GM19043 (cell line): ENCODE data around the gene LKAAEAR1.

Experiments used
- ATAC-seq: cut with Tn5 transposase; IDR thresholded peaks from one replicate; pipeline ENCODE4 v1.9.1; 2021; ENCODE audit warnings: low read depth; ENCODE audit not compliant: unreplicated experiment

The LKAAEAR1 gene

DNA sequence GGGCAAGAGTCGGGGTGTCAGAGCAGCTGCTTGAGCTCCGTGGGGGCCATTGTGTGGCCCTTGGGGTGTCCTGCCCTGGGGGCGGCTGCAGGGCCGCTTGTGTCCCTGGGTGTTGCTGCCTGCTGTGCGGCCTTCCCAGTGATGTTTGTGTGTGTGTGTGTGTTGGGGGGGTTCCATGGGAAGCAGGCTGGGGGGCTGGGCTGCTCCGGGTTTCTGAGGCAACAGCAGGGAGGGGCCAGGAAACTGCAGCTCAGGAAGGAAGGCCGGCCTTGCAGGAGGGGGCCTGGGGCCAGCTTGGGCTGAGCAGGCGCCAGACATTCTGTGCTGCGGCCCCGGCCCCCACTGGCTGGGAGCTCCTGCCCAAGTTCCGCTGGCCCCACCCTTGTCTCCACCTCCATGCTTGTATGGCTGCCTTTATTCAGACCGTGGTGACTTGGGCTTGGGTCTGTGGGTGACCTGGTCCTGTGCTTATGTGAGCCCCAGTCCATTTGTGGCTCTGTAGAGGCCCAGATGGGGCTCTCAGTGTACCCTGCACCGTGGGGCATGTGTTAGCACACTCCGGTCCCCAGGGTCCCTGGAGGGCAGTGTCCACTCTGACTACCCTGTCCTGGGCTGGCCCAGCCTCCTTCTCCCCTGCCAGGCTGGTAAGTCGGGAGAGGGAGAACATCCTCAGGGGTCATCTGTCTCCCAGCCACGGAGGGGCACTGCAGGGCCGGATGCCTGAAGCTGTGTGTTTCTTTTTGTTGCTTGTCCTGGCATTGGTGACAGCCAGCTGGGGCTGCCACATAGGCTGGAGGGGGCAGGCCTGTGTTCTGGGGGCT is 30.1 kb downstream of the LKAAEAR1 start:
- ATAC-seq = no peak

GRCh38 chr20:64052987-64053840 is 31.0 kb downstream of the LKAAEAR1 start:
- no peak for ATAC-seq

- ATAC-seq = no peak
Measured at GRCh38 chr20:64052326-64052722, 31.9 kb downstream of the LKAAEAR1 start.

DNA sequence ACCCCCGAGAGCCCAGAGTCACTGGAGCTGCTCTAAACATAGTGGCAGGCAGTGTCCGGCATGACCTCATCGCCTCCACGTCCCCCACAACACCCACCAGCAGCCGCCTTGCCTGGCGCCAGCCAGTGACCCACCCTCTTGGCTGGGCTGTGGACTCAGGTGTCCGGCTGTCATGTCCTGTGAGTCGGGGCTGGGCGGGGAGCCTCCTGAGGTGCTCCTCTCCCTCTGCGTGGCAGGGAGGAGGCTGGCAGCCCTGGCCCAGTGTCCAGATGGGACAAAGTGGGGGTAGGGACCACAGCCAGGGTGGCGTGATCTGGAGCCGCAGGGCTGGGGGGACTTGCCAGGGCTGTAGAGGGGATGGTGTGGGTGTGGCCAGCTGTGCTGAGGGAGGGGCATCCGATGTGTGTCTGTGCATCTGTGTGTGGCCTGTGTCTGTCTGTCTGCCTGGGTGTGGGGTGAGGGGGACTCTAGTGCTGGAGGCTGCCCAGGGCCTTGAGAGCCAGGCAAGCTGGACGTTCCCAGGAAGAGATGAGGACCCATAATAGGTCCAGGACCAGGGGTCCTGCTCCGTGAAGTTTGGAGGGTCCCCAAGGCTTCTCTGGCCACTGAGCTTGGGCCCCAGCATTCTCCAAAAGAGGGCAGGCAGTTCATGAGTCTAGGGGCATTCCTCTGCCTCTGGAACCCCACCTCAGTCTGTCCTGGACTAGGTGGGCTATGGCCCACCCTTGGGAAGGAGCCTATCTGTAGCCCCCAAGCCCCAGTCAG is 32.5 kb downstream of the LKAAEAR1 start:
- ATAC-seq = no peak

- no peak for ATAC-seq
Measured at GRCh38 chr20:64051033-64051452, 33.2 kb downstream of the LKAAEAR1 start.

DNA sequence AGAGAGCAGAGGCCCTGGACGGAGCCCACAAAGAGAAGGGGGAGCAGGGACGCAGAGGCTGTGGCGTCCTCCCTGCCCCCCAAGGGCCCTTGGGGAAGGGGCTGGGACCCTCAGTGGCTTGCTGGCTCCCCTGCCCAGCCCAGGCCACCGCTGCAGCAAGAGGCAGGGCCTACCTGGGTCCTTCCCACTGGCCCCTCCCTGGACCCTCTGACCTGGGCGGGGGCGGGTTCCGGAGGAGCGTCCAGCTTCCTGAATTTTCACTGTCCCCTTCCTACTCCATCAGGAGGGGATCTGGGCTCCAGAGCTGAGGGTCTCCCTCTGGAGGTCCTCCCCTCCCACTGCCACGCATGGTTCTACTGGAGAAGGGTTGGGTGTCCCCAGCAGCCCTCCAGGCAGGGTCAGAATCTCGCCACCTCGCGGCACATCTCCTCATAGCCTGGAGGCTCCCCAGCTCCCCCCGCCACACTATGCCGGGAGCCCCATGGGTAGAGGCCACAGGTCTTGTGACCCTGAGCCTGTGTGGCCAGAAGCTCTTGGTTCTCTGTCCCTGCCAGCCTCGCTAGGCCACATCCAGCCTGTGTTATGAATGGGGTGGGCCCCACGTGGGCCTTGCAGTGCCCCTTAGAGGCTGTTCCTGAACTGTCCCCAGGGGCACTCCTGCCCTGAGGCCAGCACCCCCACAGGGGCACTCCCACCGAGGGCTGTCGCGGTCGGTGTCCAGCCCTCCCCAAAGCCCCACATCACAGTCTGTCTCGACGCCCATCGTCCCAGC is 33.8 kb downstream of the LKAAEAR1 start:
- no peak for ATAC-seq

- ATAC-seq = no peak
Measured at GRCh38 chr20:64049878-64050260, 34.3 kb downstream of the LKAAEAR1 start.

GRCh38 chr20:64049060-64049877 is 34.9 kb downstream of the LKAAEAR1 start, which contains the start of gene SOX18:
SOX18 (minus strand) TSS chr20:64049639; CDS start chr20:64049516, 123 bp downstream.
- ATAC-seq = no peak

- ATAC-seq = no peak
Measured at GRCh38 chr20:64048402-64049044, 35.7 kb downstream of the LKAAEAR1 start.

GRCh38 chr20:64047968-64048401 is 36.2 kb downstream of the LKAAEAR1 start:
- no peak for ATAC-seq

GRCh38 chr20:64047046-64047389 is 37.2 kb downstream of the LKAAEAR1 start:
- no peak for ATAC-seq

- ATAC-seq = no peak
Measured at GRCh38 chr20:64045346-64046011, 38.7 kb downstream of the LKAAEAR1 start.

- no peak for ATAC-seq
Measured at GRCh38 chr20:64044484-64045247, 39.5 kb downstream of the LKAAEAR1 start.

- no peak for ATAC-seq
Measured at GRCh38 chr20:64043768-64044167, 40.4 kb downstream of the LKAAEAR1 start.

DNA sequence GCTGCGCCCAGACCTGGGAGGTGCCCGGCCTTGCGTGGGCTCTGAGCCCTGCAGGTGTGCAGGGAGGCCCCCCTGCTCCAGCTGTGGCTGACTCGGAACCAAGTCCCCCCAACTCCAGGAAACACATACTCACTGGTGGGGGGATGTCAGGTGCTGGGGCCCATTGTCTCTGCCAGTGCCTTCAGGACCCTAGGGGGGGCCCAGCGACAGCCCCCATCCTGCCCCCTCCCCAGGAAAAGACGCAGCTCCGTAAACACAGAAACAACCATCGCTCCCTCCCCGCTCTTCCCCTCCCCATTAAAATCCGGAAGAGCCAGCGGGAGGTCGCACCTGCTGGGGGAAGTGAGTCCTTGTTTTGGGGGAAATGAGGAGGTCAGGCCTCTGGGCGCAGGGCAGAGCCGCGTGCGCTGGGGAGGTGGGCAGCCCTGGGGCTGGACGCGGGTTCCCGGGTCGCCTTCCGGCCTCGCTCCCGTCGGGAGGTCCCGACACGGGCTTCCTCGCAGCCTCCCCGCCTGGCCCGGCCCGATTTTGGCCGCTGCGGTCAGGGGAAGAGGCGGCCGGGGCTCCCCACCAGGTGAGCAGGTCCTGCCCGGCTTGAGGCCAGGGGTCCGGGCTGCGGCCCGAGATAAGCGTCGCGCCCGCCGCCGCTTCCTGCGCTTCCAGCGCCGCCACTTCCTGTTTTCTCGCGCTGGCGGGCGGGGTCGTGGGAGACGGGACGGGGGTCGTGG is 42.0 kb downstream of the LKAAEAR1 start:
- no peak for ATAC-seq

DNA sequence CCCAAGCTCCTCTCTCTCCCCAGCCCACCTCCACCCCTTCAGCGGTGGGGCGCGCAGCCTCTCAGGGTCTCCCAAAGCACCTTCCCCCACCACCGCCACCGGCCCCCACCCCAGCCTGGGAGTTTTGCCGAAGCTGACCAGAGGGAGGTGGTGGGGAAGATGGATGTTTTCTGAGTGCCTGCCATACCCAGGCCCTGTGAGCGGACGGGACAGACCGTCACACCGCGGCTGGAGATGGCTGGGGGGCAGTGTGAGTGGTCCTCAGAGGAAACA is 42.5 kb downstream of the LKAAEAR1 start:
- no peak for ATAC-seq
